Measurements from ENCODE around the gene SPATA20.

The SPATA20 gene

GRCh38 chr17:50520483-50520882 lies 26.5 kb upstream of the SPATA20 start:
- no peak for DNase-seq (ENCODE audit: low spot score)

- no peak for DNase-seq (ENCODE audit: low spot score)
Measured at GRCh38 chr17:50521514-50521913, 25.5 kb upstream of the SPATA20 start.

GRCh38 chr17:50522766-50523165 lies 24.2 kb upstream of the SPATA20 start:
- DNase-seq (ENCODE audit: low spot score): no peak

GRCh38 chr17:50523208-50523607 lies 23.8 kb upstream of the SPATA20 start:
- DNase-seq (ENCODE audit: low spot score): no peak

GRCh38 chr17:50524838-50525237 lies 22.1 kb upstream of the SPATA20 start:
- no peak for DNase-seq (ENCODE audit: low spot score)

GRCh38 chr17:50527155-50527762 lies 19.7 kb upstream of the SPATA20 start:
- no peak for DNase-seq (ENCODE audit: low spot score)

- DNase-seq (ENCODE audit: low spot score): no peak
Measured at GRCh38 chr17:50527949-50528474, 19.0 kb upstream of the SPATA20 start.

GRCh38 chr17:50529849-50530248 lies 17.1 kb upstream of the SPATA20 start:
- no peak for DNase-seq (ENCODE audit: low spot score)

GRCh38 chr17:50531428-50532025 lies 15.4 kb upstream of the SPATA20 start:
- no peak for DNase-seq (ENCODE audit: low spot score)

GRCh38 chr17:50532452-50533024 lies 14.4 kb upstream of the SPATA20 start, which contains the start of gene EPN3:
EPN3 (plus strand) TSS chr17:50532735; CDS start chr17:50536557, 3,822 bp downstream.
- DNase-seq (ENCODE audit: low spot score): no peak

- DNase-seq (ENCODE audit: low spot score): no peak
Measured at GRCh38 chr17:50533185-50533584, 13.8 kb upstream of the SPATA20 start.

GRCh38 chr17:50533720-50534148 lies 13.2 kb upstream of the SPATA20 start:
- DNase-seq (ENCODE audit: low spot score): no peak

GRCh38 chr17:50534222-50534978 lies 12.6 kb upstream of the SPATA20 start:
- no peak for DNase-seq (ENCODE audit: low spot score)

GRCh38 chr17:50534979-50535326 lies 12.0 kb upstream of the SPATA20 start:
- DNase-seq (ENCODE audit: low spot score): no peak

- DNase-seq (ENCODE audit: low spot score): no peak
Measured at GRCh38 chr17:50535407-50535806, 11.6 kb upstream of the SPATA20 start.

- no peak for DNase-seq (ENCODE audit: low spot score)
Measured at GRCh38 chr17:50536683-50537646, 10.0 kb upstream of the SPATA20 start.

GRCh38 chr17:50537721-50538548 lies 9.0 kb upstream of the SPATA20 start:
- DNase-seq (ENCODE audit: low spot score): no peak

GRCh38 chr17:50538549-50539410 lies 8.2 kb upstream of the SPATA20 start:
- DNase-seq (ENCODE audit: low spot score): no peak

GRCh38 chr17:50539762-50540559 lies 7.0 kb upstream of the SPATA20 start:
- DNase-seq (ENCODE audit: low spot score): no peak
